Measurements from ENCODE around the gene SLC35C1.

SLC35C1 gene

DNA sequence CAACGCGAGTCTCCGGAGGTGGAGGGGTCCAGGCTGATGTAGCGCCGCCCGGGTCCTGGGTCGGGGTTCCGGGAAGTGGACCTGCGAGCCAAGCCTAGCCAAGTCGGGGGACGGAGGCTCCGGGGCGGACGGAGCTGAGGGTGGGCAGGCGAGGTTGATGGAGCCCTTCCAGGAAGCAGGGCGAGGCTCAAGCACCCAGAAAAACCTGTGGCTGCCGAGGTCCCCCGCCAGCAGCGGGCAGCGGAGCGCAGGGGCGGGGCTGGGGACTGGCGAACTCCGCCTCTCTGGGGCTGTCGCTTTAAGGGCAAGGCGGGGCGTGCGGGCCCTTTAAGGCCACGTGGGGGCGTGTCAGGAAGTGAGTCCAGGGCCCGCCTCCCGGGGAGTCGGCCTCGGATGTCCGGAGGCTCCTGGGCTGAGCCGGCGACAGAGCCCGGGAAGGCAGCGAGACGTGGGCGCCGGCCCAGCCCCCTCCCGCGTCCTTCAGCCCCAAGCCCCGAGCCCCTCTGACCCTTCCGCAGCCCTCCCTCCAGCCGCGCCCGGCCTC is at the start of gene SLC35C1:
SLC35C1 (plus strand) TSS at position 389 of the 544 bp plus-strand sequence. CDS start 653 bp downstream, outside the sequence.
- peak; percentile 97 for DNase-seq (ENCODE audit: low spot score)

DNA sequence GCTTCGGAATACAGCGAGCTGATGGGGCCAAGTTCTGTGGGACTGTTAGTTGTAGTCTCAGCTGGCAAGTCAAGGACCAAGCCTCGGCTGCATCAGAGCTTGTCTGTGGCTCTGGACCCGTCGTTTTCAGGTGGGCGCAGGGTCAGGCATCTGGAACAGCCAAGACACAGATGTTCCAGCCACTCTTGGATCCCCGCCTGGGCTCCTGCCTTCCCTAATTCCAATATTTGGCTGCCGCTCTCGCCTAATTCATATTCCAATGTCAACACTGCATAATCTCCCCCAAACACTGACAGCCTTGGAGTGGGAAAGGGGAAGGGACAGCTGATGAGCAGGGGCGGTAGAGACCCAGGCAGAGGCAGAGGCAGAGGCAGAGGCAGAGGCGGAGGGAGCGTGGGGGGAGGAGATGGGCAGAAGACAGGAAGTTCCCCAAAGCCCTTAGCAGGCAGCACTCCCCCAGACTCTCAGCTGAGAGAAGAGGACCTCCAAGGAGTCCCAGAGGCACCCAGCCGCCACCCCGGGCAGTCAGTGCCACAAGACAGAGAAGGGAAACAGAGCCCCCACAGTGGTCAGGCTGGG is 49.6 kb upstream of the SLC35C1 start:
- no peak for DNase-seq (ENCODE audit: low spot score)

DNA sequence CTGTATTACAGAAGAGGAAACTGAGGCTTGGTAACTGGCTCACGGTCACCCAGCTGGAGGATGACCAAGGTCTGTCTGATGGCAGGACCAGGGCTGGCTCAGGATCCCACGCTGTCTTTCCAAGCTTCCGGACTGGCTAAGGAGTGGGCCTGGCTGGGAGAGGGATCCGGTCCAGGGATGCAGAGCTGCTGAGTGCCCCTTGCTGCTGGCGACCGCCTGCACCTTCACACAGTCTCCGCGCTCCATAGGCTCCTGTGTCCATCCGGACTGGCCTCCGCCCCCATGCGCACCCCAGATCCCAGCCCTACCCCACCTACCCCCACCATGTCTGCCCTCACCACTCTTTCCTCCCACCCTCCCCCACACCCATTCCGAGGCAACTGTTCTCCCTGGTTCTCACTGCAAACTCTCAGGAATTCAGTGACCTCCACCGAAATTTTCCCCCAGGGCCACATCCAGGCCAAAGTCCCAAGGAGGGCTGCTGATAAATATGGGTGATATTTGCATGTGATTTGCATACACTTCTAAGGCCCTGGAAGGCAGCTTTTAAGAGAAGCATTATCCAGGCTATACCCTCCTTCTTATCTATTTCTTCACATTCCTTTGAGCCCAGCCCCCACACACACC is 48.5 kb upstream of the SLC35C1 start:
- no peak for DNase-seq (ENCODE audit: low spot score)

DNA sequence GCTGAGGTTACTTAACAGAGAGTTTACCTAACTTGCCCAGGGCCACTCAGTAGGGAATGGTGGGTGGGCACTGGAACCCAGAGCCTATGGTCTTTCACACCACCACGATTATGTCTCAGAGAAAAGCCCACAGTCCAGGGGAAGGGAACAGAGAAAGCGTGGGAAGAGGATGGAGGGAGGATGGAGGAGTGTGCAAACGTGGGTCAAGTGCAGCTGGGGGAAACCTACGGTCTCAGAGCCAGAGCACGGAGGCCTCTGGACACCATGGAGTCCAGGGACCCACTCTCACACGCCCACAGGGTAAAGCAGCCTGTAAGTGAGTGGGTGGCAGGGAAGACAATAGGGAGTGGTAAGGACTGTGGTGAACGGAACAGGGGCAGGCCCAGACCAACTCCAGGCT is 47.3 kb upstream of the SLC35C1 start:
- no peak for DNase-seq (ENCODE audit: low spot score)

DNA sequence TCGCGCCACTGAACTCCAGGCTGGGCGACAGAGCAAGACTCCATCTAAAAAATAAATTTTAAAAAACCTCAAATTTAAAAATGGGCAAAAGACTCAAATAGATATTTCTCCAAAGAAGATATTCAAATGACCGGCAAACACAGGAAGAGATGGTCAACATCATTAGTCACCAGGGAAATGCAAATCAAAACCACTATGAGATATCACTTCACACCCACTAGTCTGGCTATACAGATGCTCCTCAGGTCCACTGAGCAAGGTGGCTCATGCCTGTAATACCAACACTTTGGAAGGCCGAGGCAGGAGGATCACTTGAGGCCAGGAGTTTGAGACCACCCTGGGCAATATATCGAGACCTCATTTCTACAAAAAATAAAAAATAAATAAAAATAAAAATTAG is 43.3 kb upstream of the SLC35C1 start:
- DNase-seq (ENCODE audit: low spot score): no peak

DNA sequence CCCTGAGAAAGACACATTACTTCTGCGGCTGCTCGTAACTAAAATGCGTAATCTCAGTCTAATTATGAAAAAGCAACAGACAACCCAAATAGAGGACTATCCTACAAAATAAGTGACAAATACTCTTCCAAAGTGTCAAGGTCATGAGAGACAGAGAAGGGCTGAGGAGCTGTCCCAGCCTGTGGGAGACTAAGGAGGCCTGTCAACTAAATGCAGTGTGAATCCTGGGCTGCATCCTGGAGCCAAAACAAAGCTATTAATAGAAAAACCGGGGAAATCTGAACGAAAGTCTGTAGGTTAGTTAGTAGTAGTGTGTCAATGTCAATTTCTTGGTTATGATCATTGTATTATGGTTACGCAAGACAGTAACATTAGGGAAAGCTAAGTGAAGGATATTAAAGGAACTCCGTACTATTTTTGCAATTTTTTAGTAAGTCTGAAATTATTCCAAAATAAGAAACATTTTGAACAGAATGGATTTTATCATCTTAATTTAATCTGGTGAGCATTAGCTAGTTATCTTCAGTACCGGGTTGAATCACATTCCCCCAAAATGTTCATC is 39.8 kb upstream of the SLC35C1 start:
- no peak for DNase-seq (ENCODE audit: low spot score)

DNA sequence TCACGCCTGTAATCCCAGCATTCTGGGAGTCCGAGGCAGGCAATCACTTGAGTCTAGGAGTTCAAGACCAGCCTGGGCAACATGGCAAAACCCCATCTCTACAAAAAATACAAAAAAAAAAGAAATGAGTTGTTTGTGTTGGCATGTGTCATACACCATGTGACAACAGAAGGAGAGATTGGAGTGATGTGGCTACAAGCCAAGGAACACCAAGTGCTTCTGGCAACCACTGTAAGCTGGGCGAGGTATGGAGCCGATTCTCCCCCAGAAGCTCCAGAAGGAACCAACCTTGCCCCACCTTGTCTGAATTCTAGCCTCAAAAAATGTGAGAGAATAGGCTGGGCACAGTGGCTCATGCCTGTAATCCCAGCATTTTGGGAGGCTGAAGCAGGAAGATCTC is 39.1 kb upstream of the SLC35C1 start:
- no peak for DNase-seq (ENCODE audit: low spot score)

DNA sequence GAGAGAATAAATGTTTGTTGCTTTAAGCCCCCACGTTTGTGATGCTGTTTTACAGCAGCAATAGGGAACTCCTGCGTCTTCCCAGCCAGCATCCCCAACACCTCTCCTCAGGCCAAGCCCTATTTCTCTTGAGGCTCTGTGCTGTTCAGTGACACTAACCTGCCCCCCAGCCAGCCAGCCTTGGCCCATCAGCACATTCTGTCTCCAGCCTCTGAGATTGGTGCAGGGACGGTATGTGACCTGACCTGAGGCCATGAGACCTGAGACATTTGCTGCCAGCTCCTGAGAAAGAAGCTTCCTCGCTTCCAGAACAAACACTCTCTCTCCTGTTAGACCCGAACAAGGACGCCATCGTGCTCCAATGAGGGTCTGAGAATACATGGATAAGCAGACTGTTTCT is 38.5 kb upstream of the SLC35C1 start:
- no peak for DNase-seq (ENCODE audit: low spot score)

DNA sequence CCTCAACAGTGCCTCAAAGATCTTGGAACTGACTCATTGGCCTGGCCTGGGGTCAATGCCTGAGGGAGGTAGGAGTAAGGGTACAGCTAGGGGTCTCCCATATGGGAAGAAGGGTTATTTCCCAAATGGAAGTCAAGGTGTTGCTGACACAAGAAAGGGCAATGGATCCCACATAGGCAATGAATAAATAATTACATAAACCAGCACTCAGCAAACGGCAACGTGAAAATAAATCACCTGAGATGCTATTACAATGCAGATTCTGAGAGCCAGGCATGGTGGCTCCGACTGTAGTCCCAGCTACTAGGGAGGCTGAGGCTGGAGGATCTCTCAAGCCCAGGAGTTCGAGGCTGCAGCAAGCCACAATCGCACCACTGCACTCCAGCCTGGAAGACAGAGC is 36.5 kb upstream of the SLC35C1 start:
- DNase-seq (ENCODE audit: low spot score): no peak

DNA sequence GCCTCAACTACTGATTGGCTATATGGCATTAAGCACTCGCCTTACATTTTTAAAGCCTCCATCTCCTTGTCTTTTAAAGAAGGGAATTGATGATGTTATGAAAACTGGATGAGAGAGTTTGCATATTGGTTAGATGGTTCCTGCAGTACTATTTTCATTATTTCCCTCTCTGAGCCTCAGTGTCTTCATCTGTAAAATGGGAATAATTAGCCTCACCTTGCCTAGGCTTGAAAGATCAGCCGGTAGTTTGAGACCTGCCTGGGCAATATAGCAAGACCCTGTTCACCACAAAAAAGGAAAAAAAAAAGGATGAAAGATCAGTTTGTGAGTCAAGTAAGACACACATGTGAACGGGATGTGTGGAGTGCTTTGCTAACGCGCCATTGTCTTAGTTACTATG is 35.0 kb upstream of the SLC35C1 start:
- no peak for DNase-seq (ENCODE audit: low spot score)

DNA sequence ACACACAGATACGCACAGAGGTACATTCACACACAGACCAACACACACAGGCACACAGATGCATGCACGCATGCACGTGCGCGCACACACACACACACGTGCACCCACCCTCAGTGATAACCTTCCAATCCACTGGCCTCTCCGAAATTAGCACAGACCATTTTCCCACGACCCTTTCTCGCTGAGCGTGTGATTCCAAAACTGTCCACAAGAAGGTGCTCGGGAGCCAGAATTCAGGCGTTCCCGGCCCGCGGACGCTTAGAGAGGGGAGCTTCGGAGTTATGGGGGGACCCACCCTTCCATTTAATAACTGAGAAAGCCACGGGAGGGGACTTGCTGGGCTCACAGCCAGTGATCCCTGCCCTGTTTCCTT is 33.8 kb upstream of the SLC35C1 start:
- DNase-seq (ENCODE audit: low spot score): peak; percentile 63

DNA sequence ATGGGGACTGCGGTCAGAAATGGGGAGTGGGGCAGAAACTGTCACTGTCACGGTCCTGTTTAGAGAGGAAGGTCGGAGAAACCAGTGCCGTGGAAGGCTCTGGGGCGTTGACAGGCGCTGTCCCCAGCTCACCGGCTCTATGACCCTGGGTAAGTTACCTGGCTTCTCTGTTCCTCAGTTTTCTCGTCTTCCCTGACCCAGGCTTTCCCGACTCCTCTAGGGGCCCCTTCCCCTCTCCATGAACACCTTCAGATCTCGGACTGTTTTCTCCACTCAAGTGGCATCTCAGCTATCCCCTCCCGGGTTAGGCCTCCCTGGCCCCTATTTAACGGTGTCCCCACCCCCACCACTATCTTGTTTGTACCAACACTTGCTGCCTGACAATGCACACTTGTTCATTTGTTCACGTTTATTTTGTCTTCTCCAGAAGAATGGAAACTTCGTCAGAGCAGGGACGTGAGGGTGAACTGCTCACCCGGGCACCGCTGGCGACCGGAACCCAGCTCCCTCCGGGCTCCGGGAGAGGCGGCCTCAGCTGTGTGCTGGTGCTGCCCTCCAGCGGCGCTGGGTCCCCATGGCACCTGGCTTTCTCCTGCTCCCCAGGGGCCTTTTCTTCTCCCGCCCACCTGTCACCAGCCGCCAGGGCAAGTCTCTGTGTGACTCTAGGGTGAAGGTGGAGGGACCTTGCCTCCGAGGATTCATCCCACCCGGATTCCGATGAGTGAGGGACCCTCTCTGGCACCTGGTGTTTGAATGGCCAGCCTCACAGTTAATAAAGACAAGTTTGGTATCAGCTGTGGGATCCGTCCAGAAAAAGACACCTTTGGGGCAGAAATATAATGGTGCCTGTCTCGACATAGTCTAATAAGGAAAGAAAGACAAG is 33.1 kb upstream of the SLC35C1 start:
- peak; percentile 86 for DNase-seq (ENCODE audit: low spot score)

DNA sequence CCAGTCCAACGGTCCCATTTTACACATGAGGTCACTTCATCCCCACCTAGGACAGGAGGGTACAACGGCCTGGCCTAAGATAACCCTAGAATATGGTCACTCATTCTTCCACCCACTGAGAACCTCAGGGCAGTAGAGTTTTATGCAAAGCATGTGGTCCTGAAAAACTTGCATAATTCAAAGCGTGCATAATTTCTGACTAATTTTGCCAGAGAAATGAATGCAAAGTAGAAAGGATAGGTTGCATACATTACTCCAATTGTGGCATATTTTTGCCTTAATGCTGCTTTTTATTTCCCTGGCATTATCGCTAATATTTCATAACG is 32.5 kb upstream of the SLC35C1 start:
- DNase-seq (ENCODE audit: low spot score): no peak

DNA sequence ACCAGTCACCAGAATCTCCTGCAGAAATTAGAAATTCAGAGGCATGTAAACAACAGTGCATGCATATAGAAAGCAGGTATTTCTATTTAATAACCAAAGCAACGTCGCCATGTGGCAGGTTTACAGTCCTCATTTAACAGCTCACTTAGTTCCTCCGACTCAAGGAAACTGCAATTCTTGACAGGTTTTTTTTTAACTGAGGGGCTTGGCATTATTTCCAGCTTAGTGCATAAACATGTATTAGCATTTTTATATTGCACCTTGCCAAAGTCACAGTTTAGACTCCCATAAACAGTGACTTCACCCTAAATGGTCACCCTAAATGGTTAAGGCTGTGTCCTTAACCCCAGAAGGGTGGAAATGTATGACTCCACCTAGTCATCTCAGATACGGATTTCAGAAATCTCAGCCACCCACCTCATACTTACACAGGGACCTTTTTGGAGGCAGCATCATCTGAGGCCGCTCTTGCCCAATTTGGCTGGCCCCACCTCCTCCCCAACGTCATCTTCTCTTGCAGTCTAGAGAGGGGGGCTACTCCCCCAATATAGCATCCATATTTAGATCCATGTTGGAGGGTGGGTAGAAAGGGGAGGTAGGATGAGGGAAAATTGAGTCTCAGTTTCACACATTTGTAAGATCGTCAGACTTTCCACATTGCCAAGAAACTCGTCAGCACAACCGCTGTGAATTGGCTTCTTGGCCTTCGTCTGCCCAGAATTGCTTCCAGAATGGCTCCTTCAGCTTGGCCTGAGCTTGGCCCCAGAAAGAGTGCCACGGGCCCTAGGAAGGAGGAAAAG is 31.8 kb upstream of the SLC35C1 start:
- no peak for DNase-seq (ENCODE audit: low spot score)

DNA sequence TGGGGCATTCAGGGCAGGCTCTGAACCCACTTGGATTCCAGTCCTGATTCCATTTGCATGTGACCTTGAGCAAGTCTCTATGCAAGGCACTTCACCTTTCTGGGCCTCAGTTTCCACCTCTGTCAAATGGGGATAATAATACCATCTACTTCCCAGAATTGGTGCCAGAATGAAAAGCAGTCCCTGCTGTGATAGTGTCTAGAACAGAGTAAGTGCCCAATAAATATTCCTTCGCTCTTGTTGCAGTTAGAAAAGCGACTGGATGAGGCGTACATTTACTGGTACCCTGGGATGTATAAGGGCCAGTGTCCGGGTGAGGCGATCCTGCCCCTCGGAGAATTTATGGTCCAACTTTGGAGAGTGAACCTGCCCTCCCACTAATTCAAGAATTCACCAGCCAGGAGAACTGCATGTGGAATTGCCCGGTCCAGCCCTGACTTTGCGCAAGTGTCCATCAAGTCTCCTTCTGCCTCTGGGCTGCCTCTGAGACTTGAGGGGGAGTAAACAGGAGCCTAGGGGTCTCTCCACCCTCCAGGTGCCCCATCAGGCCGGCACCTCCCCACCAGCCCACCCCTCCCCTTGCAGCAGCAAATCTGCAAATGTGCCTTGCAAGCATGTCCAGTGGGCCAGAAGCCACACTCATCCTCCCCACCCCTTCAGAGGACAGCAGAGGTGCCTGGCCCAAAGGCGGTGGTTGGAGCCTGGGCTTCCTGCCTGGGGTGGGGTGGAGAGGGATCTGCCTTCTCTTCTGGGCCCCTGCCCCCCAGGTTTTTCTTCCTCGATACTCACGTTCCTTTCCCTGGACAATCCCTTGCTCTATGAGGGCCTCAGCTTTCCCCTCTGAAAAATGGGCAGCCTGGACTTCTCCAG is 30.9 kb upstream of the SLC35C1 start:
- DNase-seq (ENCODE audit: low spot score): no peak

DNA sequence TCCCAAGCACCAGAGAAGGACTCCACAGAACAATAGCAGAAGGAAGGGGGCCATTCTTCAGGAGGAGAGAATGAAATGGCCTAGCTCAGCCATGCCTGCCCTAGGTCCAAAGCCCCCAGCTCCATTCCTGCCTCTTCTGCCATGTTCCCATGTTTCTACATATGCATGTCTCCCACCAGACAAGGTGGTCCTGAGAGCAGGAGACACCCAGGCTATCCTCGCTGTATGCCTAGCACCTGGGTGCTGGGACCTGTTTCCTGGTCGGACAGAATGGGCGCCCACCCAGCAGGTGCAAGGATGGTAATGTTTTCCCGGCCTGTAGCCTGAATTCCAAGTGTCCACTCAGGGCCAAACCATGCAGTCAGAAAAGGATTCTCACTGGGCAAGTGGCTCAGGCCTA is 30.2 kb upstream of the SLC35C1 start:
- DNase-seq (ENCODE audit: low spot score): no peak

DNA sequence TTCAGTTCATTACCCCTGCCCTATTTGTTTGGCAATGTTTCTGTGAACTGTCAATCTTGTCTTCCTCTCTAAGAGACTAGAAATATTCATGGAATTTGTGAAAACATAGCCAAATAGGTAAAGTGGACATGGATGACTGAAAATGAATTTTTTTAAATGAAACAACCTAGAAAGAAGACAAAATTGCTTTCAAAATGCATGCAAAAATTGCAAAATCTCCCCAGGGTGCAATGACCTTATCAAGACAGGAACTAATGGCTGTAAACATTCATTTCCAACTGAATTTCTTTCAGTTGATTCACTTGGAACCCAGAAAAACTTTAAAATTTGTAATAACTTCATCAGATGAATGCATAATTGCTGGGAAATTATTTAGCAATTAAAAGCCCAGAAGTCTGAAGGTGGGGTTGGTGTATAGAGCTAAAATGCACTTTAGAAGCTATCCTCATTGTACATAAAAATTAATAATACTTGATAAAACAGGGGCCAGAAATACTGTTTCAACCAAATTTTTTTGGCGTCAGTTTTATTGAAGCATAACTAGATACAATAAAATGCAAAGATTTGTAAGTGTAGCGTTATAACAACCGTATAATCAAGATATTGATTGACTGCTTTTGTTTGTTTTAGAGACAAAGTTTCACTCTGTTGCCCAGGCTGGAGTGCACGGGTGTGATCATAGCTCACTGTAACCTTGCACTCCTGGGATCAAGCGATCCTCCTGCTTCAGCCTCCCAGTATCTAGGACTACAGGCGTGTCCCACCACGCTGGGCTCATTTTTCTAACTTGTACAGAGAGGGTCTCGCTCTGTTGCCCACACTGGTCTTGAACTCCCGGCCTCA is 27.6 kb upstream of the SLC35C1 start:
- no peak for DNase-seq (ENCODE audit: low spot score)

DNA sequence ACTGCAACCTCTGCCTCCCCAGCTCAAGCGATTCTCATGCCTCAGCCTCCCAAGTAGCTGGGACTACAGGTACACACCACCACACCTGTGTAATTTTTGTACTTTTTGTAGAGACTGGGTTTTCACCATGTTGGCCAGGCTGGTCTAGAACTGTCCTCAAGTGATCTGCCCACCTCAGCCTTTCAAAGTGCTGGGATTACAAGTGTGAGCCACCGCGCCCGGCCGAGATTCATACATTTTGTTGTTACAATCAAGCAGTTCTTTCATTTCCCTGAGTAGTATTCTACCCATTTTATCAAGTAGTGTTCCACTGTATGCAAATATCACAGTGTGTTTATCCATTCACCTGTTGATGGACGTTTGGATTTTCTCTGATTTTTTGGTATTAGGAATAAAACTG is 26.6 kb upstream of the SLC35C1 start:
- DNase-seq (ENCODE audit: low spot score): no peak

DNA sequence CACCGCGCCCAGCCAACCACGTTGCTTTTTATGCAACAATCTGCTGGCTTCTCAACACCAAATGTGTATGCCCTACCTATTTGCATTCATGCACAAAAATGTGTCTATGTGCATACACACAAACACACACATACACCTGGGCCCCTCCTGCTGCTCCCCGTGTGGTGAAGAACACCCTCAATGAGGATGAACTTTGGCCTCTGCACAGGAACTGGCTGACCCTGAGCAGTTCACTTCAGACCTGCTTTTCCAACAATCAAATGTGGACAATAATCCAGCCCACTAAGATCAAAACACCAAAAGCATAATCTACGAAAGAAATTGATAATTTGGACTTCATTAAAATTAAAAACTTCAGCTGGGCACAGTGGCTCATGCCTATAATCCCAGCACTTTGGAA is 25.3 kb upstream of the SLC35C1 start:
- no peak for DNase-seq (ENCODE audit: low spot score)

DNA sequence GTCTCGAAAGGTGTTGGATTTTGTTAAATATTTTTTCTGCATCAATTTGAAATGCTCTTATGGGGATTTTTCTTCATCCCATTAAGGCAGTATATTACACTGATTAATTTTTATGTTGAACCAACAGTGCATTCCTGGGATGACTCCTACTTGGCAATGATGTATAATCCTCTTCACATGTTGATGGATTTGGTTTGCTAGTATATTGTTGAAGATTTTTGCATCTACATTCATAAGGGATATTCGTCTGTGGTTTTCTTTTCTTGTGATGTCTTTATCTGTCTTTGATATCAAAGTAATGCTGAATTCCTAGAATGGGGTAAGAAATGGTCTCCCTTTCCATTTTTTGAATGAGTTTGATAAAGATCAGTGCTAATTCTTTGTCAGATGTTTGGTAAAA is 18.7 kb upstream of the SLC35C1 start:
- no peak for DNase-seq (ENCODE audit: low spot score)

All from Ammon's horn (tissue), 1 donor.